Mesodermal cell (in vitro differentiated cells): ENCODE data around the gene SCP2.

Experiments
- H3K27ac ChIP-seq: 2 replicates; pipeline ENCODE4 v1.7.0; 2013; ENCODE audit warnings: mild to moderate bottlenecking, low read depth, low read length, moderate library complexity; ENCODE audit not compliant: severe bottlenecking
- H3K36me3 ChIP-seq: 2 replicates; pipeline ENCODE4 v1.7.1; 2013; ENCODE audit warnings: mild to moderate bottlenecking, low read length, moderate library complexity; ENCODE audit not compliant: control insufficient read depth, insufficient read depth
- H3K4me1 ChIP-seq: one replicate; pipeline ENCODE4 v1.7.1; 2013; ENCODE audit warnings: mild to moderate bottlenecking, low read length; ENCODE audit not compliant: insufficient read depth, control insufficient read depth, poor library complexity, severe bottlenecking
- H3K4me3 ChIP-seq: 2 replicates; pipeline ENCODE4 v1.7.0; 2013; ENCODE audit warnings: low read length, control low read depth, mild to moderate bottlenecking; ENCODE audit not compliant: insufficient read depth, poor library complexity, severe bottlenecking; ENCODE audit errors: extremely low read depth
- H3K9me3 ChIP-seq: 2 replicates; pipeline ENCODE4 v1.7.1; 2013; ENCODE audit warnings: mild to moderate bottlenecking, low read length, moderate library complexity; ENCODE audit not compliant: control insufficient read depth
- WGBS, 2 experiments: methylation state at CpG; one replicate each; pipeline ENCODE4 v1.1.5; 2013; ENCODE audit warnings: missing lambda C conversion rate in 2 of 2; ENCODE audit not compliant: insufficient coverage in 2 of 2; 5-methylcytosine and 5-hydroxymethylcytosine counted together

SCP2 gene

DNA sequence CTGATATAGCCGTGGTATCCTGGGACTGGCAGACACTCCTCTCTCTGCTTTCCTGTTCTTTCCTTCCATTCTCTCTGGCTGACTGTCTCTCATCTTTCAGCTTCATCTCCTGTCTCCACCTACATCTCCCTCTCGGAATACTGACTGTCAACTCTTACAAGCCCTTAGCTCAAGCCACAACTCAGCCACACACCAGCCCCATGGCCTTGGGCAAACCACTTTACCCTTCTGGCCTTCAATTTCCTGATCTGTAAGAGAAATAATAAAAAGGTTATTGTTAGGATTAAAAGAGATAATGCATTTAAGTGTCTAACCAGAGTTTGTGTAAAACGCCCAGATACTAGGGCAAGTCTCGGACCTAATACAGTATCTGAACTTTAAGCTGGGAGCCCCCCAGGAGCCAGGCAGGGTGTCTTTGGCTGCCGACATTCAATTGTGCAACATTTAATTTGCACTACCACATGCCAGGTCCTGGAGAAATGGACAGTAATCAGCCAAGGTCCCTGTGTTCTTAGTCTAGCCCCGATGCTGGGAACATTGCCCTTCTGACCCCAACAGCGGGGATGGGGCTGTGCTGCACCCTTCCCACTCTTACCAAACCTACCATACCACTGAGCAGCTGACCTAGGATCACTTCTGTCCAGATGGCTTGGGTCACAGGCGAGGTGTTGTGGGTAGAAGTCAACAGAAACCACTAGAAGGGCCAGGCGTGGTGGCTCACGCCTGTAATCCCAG lies 10.7 kb upstream of the SCP2 start:
- no peaks in the 10 kb centered on the region for H3K36me3 ChIP-seq
- no peak overlapping the region for H3K4me3 ChIP-seq
- H3K4me1 ChIP-seq, result no peaks in the 10 kb centered on the region
- WGBS, 2 experiments, result 92% methylated on average over 9 to 10 of the region's 10 CpGs
- H3K27ac ChIP-seq, result no peak overlapping the region
- no peaks in the 10 kb centered on the region for H3K9me3 ChIP-seq

DNA sequence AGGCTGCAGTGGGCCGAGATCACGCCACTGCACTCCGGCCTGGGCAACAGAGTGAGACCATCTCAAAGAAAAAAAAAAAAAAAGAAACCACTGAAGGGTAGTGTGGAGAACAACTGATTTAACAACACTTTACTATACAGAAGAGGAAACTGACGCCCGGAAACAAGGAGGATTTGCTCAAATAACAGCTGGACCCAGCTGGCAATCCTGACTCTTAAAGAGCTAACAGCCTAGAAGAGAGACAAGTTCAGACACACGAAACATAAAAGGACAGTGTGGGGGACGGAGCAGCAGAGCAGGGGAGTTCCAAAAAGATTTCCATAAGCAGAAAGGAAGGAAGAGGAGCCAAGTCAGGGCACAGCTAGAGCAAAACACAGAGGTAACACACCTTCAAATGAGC lies 9.9 kb upstream of the SCP2 start:
- no peaks in the 10 kb centered on the region for H3K4me1 ChIP-seq
- no peaks in the 10 kb centered on the region for H3K9me3 ChIP-seq
- H3K36me3 ChIP-seq, result no peaks in the 10 kb centered on the region
- no peak overlapping the region for H3K27ac ChIP-seq
- no peak overlapping the region for H3K4me3 ChIP-seq
- 97 to 100% methylated on average over 3 of the region's 7 CpGs for WGBS, 2 experiments

DNA sequence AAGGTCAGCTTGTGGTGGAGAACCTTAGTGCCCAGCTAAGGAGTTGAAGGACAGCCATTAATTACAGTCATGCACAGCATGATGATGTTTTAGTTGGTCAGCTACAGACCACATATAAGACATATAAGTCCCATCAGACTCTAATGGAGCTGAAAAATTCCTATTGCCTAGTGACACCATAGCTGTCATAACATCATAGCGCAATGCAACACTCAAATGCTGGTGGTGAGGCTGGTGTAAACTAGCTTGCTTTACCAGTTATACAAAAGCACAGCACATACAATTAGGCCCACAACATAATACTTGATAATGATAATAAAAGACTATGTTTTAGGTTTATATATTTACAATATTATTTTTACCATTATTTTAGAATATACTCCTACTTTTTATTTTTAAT lies 9.5 kb upstream of the SCP2 start:
- H3K27ac ChIP-seq, result no peak overlapping the region
- no CpG with 5 or more reads among the region's 1 CpG for WGBS, 2 experiments

GRCh38 chr1:52918201-52918600 lies 8.9 kb upstream of the SCP2 start:
- H3K36me3 ChIP-seq, result no peaks in the 10 kb centered on the region
- no peak overlapping the region for H3K27ac ChIP-seq
- H3K4me1 ChIP-seq, result no peaks in the 10 kb centered on the region
- H3K4me3 ChIP-seq, result no peak overlapping the region
- H3K9me3 ChIP-seq, result no peaks in the 10 kb centered on the region
- 80 to 85% methylated on average over 3 of the region's 6 CpGs for WGBS, 2 experiments

More for the DNA sequence above, 9.5 kb upstream of the SCP2 start:
- no peaks in the 10 kb centered on the region for H3K36me3 ChIP-seq
- H3K4me3 ChIP-seq, result no peak overlapping the region
- no peaks in the 10 kb centered on the region for H3K4me1 ChIP-seq
- H3K9me3 ChIP-seq, result no peaks in the 10 kb centered on the region

DNA sequence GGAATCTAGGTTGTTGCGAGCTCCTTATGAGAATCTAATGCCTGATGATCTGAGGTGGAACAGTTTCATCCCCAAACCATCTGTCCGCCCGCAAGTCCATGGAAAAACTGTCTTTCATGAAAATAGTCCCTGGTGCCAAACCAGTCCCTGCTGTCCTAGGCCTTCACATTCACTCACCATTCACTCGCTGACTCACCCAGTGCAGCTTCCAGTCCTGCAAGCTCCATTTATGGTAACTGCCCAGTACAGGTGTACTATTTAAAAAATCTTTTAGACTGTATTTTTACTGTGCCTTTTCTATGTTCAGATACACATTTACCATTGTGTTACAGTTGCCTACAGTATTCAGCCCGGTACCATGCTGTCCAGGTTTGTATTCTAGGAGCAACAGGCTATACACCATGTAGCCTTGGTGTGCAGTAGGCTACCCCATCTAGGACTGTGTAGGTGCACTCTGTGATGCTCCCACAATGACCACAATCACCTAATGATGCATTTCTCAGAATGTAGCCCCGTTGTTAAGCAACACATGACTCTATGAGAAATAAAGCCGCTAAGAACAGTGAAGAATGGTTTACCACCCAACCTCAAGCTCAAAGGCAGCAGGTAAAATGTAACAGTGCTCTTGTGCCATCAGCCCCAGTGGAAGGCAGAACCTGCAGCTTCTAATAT lies 7.9 kb upstream of the SCP2 start:
- Histone ChIP-seq H3K36me3 (no peaks in the 10 kb centered on the region), H3K4me1 (no peaks in the 10 kb centered on the region), H3K4me3 (no peak overlapping the region), H3K9me3 (no peaks in the 10 kb centered on the region), H3K27ac (no peak overlapping the region)
- 92% methylated on average over 4 to 6 of the region's 7 CpGs for WGBS, 2 experiments

DNA sequence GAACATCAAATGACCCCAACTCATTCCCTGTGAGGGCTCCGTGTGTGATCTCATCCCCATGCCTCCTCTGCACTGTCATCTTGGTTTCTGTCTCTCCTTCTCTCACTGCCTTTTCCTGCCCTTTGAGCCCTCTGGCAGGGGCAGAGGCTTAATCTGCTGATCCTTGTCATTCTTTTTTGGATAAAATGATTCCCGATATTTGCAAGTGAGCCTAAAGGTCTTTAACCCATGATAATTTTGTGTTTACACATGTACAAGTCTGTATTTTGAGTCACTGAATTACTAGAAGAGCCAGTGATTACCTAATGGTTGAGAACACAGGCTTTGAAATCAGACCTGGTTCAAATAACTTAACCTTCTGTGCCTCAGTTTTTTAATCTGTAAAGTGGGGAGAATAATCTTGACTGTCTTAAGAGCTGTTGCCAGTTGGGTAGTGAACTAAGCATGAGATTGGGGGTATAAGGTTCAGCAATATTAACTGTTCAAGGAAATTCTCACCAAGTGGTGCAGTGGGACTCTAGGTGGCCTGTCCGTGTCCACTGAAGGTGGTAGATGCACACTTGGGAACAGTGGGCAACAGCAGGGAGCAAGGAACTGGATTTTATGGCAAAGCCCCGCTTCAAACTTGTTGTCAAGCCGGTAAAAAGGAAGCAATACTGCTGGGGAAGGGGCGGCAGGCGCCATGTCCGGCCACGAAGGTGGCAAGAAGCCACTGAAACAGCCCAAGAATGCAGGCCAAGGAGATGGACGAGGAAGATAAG lies 7.2 kb upstream of the SCP2 start:
- 90 to 96% methylated on average over 9 to 10 of the region's 10 CpGs for WGBS, 2 experiments
- H3K4me3 ChIP-seq, result no peak overlapping the region
- H3K4me1 ChIP-seq, result no peaks in the 10 kb centered on the region
- no peaks in the 10 kb centered on the region for H3K9me3 ChIP-seq
- H3K36me3 ChIP-seq, result no peaks in the 10 kb centered on the region
- no peak overlapping the region for H3K27ac ChIP-seq

GRCh38 chr1:52920791-52921291 lies 6.2 kb upstream of the SCP2 start:
- H3K9me3 ChIP-seq, result no peaks in the 10 kb centered on the region
- H3K36me3 ChIP-seq, result no peaks in the 10 kb centered on the region
- no peak overlapping the region for H3K27ac ChIP-seq
- H3K4me3 ChIP-seq, result peak overlapping the region; percentile 35
- no peaks in the 10 kb centered on the region for H3K4me1 ChIP-seq
- WGBS, 2 experiments, result 29 to 38% methylated on average over 19 to 33 of the region's 35 CpGs

- Histone ChIP-seq H3K4me1 (no peaks in the 10 kb centered on the region), H3K4me3 (no peak overlapping the region), H3K36me3 (no peaks in the 10 kb centered on the region), H3K9me3 (no peaks in the 10 kb centered on the region), H3K27ac (no peak overlapping the region)
- WGBS, 2 experiments, result 92 to 97% methylated on average over 2 to 3 of the region's 5 CpGs
These were observed 1.5 kb upstream of the SCP2 start for GRCh38 chr1:52925571-52926005.

DNA sequence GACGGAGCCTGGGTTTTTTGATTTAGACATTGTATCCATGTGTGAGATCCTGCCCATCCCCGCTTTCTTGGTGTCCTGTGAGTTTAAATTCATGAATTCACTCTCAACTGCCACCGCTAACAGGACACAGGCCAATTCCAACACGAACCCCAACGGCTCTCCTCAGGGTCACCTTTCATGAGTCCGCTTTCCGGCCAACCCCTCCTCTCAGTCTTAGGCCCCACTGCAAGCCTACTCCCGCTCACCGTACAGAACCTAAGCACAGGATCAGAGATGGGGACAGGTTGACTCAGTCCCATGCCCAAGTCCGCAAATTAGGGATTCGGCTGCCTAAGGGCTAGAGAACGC lies 238 bp upstream of the SCP2 start:
- Histone ChIP-seq H3K4me1 (no peaks in the 10 kb centered on the region), H3K4me3 (peak overlapping the region; percentile 61), H3K27ac (no peak overlapping the region), H3K9me3 (no peaks in the 10 kb centered on the region), H3K36me3 (no peaks in the 10 kb centered on the region)
- 29 to 36% methylated on average over 8 to 11 of the region's 12 CpGs for WGBS, 2 experiments

GRCh38 chr1:52928015-52928404 lies 934 bp downstream of the SCP2 start:
- Histone ChIP-seq H3K4me1 (no peaks in the 10 kb centered on the region), H3K9me3 (no peaks in the 10 kb centered on the region), H3K36me3 (no peaks in the 10 kb centered on the region), H3K27ac (no peak overlapping the region), H3K4me3 (peak overlapping the region; percentile 61)
- WGBS, 2 experiments, result 38 to 49% methylated on average over 15 of the region's 15 CpGs
